ENCODE results near the gene HAGHL.

HAGHL gene

DNA sequence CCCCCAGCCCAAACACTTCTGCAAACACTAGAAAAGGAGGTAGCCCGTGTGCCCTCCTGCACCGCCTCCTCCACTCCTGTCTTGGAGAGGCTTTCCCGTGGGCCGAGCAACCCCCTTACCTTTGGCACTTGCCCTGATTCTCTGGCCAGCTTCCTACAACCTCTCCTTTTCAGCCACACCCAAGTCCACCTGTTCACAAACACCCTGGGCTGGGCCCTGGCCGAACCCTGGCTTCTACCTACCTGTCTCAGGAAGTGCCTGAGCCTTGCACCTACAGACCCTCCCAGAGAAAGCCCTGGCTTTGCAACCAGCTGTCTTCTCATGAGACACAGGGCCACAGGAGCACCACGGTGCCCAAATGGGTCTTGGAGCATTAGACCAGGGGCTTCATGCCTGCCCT lies 8.0 kb upstream of the HAGHL start:
- Histone ChIP-seq H3K9me3 (ENCODE audit: insufficient read depth, low read depth, low read length) (no peaks in the 10 kb centered on the region), H3K27ac (ENCODE audit: low read depth, low read length) (no peak overlapping the region), H3K9ac (ENCODE audit: low read depth, low read length) (no peak overlapping the region), H3K4me1 (ENCODE audit: insufficient read depth, low read length) (peaks cover 18% of the 10 kb centered on the region; the same call in 1 of the 2 replicates), H3K4me3 (ENCODE audit: low read length) (no peak overlapping the region), H3K36me3 (ENCODE audit: insufficient read depth, low read length) (peaks cover 5% of the 10 kb centered on the region; the same call in 1 of the 2 replicates), H3K27me3 (ENCODE audit: insufficient read depth, low read length) (peaks cover 31% of the 10 kb centered on the region)
- 92% methylated on average over 6 of the region's 6 CpGs for WGBS

- peak overlapping the region; percentile 94; the same call in 1 of the 2 replicates for H3K9ac ChIP-seq (ENCODE audit: low read depth, low read length)
- peaks cover 18% of the 10 kb centered on the region; the same call in 1 of the 2 replicates for H3K4me1 ChIP-seq (ENCODE audit: insufficient read depth, low read length)
- H3K36me3 ChIP-seq (ENCODE audit: insufficient read depth, low read length) = peaks cover 5% of the 10 kb centered on the region; the same call in 1 of the 2 replicates
- peak overlapping the region; percentile 93 for H3K4me3 ChIP-seq (ENCODE audit: low read length)
- H3K27ac ChIP-seq (ENCODE audit: low read depth, low read length) = no peak overlapping the region
- no peaks in the 10 kb centered on the region for H3K9me3 ChIP-seq (ENCODE audit: insufficient read depth, low read depth, low read length)
- 25% methylated on average over 16 of the region's 16 CpGs for WGBS
- peaks cover 23% of the 10 kb centered on the region for H3K27me3 ChIP-seq (ENCODE audit: insufficient read depth, low read length)
These were observed 7.0 kb upstream of the HAGHL start for GRCh38 chr16:719815-720446.

DNA sequence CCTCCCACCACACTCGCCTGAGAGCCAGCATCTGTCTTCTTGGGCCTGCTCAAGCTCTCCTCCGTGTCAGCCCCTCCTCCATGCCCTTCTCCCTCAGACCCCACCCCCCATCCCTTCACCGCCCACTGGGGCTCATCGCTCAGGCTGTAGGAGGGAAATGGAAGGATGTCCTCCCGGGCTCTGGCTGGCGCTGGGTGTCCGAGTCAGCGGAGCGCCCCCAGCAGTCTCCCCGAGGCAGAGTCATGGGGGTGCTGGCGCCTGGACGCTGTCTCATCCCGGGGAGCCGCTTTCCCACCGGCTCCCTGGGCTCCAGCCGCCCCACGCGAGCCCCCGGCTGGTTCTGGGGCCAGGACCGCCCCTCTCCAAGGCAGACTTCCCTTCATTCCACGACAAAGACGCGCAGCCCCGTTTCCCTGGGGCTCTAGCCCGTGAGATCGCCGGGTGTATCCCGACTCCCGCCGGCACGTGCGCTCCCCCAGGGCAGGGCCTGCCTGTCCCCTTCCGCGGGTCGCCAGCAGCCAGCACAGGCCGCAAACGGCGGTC lies 6.4 kb upstream of the HAGHL start:
- H3K4me3 ChIP-seq (ENCODE audit: low read length) = peak overlapping the region; percentile 93
- peak overlapping the region; percentile 94 for H3K9ac ChIP-seq (ENCODE audit: low read depth, low read length)
- peak overlapping the region; percentile 94 for H3K27ac ChIP-seq (ENCODE audit: low read depth, low read length)
- H3K4me1 ChIP-seq (ENCODE audit: insufficient read depth, low read length) = peaks cover 18% of the 10 kb centered on the region; the same call in 1 of the 2 replicates
- H3K27me3 ChIP-seq (ENCODE audit: insufficient read depth, low read length) = peaks cover 23% of the 10 kb centered on the region
- H3K36me3 ChIP-seq (ENCODE audit: insufficient read depth, low read length) = peaks cover 5% of the 10 kb centered on the region; the same call in 1 of the 2 replicates
- WGBS = under 1% methylated on average over 36 of the region's 38 CpGs
- H3K9me3 ChIP-seq (ENCODE audit: insufficient read depth, low read depth, low read length) = no peaks in the 10 kb centered on the region

- Histone ChIP-seq H3K4me3 (ENCODE audit: low read length) (peak within 1 kb of the TSS; percentile 93), H3K9ac (ENCODE audit: low read depth, low read length) (peak within 1 kb of the TSS; percentile 94), H3K27me3 (ENCODE audit: insufficient read depth, low read length) (peaks cover 23% of the 10 kb centered on the region), H3K4me1 (ENCODE audit: insufficient read depth, low read length) (peaks cover 14% of the 10 kb centered on the region; the same call in 1 of the 2 replicates), H3K27ac (ENCODE audit: low read depth, low read length) (peak within 1 kb of the TSS; percentile 94), H3K9me3 (ENCODE audit: insufficient read depth, low read depth, low read length) (no peaks in the 10 kb centered on the region), H3K36me3 (ENCODE audit: insufficient read depth, low read length) (peaks cover 5% of the 10 kb centered on the region; the same call in 1 of the 2 replicates)
- 9% methylated on average over 106 of the region's 106 CpGs for WGBS
These were observed 5.7 kb upstream of the HAGHL start, which contains the start of gene ANTKMT for GRCh38 chr16:720990-721764. Gene ANTKMT (plus strand): TSS chr16:721146. CDS start chr16:721275, 129 bp downstream.

GRCh38 chr16:721765-722540 lies 5.0 kb upstream of the HAGHL start:
- H3K36me3 ChIP-seq (ENCODE audit: insufficient read depth, low read length) = peaks cover 5% of the 10 kb centered on the region; the same call in 1 of the 2 replicates
- peaks cover 6% of the 10 kb centered on the region; the same call in 1 of the 2 replicates for H3K4me1 ChIP-seq (ENCODE audit: insufficient read depth, low read length)
- WGBS = 91% methylated on average over 51 of the region's 51 CpGs

DNA sequence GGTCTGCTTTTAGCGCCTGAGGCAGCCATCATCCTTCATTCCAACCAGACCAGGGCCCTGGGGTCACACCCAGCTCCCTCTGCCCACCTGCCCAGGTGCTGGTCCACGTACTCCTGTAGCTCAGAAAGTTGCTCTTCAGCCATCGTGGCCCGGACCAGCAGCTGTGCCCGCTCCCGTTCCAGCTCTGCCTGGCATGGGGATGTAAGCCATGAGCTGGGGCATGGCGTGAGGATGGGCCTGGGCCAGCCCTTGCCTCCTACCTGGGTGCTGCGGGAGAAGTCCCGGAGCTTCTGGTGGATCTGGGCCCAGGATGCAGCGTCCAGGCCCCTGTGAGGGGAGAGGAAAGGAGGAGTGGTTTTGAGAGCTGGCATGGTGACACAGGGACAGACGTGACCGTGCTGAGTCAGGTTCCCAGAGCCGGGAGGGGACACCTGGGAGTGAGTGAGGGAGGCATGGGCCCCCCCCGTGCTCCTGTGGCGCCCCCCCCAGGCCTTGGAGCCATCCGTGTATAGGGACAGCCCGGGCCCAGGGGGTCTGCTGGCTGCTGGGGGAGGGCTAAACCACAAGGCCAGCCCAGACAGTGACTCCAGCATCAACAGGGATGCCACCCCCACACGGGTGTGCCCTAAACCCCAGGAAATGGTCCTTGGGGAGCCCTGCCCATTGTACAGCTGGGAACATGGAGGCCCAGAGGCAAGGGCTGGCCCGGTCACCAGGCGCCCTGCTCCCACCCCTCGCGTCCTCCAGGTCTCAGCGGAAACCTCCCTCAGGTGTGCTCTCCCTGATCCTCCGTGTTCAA lies 3.9 kb upstream of the HAGHL start:
- 93% methylated on average over 24 of the region's 24 CpGs for WGBS
- no peak overlapping the region for H3K4me3 ChIP-seq (ENCODE audit: low read length)

More at GRCh38 chr16:721765-722540, 5.0 kb upstream of the HAGHL start:
- H3K4me3 ChIP-seq (ENCODE audit: low read length) = peak overlapping the region; percentile 93
- H3K27ac ChIP-seq (ENCODE audit: low read depth, low read length) = no peak overlapping the region
- no peak overlapping the region; the same call in 1 of the 2 replicates for H3K9ac ChIP-seq (ENCODE audit: low read depth, low read length)
- H3K27me3 ChIP-seq (ENCODE audit: insufficient read depth, low read length) = peaks cover 20% of the 10 kb centered on the region
- no peaks in the 10 kb centered on the region for H3K9me3 ChIP-seq (ENCODE audit: insufficient read depth, low read depth, low read length)

DNA sequence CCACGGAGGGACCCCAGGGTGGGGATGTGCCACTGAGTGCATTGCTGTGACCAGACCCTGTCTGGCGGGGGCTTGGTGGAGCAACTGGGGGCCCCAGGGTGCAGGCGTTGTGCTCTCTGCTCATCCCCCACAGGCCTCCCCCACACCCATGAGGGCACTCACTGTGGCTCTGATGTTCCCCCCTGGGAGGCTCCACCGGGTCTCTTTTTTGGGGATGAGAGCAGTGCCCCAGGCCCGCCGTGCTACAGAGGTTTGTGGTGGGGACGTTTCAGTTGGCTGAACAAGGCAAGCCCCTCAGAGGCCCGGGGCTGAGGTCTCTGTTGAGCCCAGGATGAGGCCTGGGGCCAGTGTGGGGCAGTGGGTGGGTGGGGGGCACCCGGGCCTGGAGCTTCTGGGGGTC lies 3.2 kb upstream of the HAGHL start:
- Histone ChIP-seq H3K27ac (ENCODE audit: low read depth, low read length) (no peak overlapping the region), H3K4me1 (ENCODE audit: insufficient read depth, low read length) (peaks cover 6% of the 10 kb centered on the region; the same call in 1 of the 2 replicates), H3K36me3 (ENCODE audit: insufficient read depth, low read length) (peaks cover 5% of the 10 kb centered on the region; the same call in 1 of the 2 replicates), H3K27me3 (ENCODE audit: insufficient read depth, low read length) (peaks cover 24% of the 10 kb centered on the region), H3K4me3 (ENCODE audit: low read length) (no peak overlapping the region), H3K9me3 (ENCODE audit: insufficient read depth, low read depth, low read length) (no peaks in the 10 kb centered on the region), H3K9ac (ENCODE audit: low read depth, low read length) (no peak overlapping the region)
- 93% methylated on average over 9 of the region's 9 CpGs for WGBS

More for the DNA sequence above, 3.9 kb upstream of the HAGHL start:
- H3K36me3 ChIP-seq (ENCODE audit: insufficient read depth, low read length) = peaks cover 5% of the 10 kb centered on the region; the same call in 1 of the 2 replicates
- peaks cover 6% of the 10 kb centered on the region; the same call in 1 of the 2 replicates for H3K4me1 ChIP-seq (ENCODE audit: insufficient read depth, low read length)
- H3K9ac ChIP-seq (ENCODE audit: low read depth, low read length) = no peak overlapping the region
- peaks cover 26% of the 10 kb centered on the region for H3K27me3 ChIP-seq (ENCODE audit: insufficient read depth, low read length)
- H3K27ac ChIP-seq (ENCODE audit: low read depth, low read length) = no peak overlapping the region
- no peaks in the 10 kb centered on the region for H3K9me3 ChIP-seq (ENCODE audit: insufficient read depth, low read depth, low read length)

- H3K4me3 ChIP-seq (ENCODE audit: low read length) = no peak overlapping the region
- peaks cover 5% of the 10 kb centered on the region; the same call in 1 of the 2 replicates for H3K36me3 ChIP-seq (ENCODE audit: insufficient read depth, low read length)
- no peak overlapping the region for H3K27ac ChIP-seq (ENCODE audit: low read depth, low read length)
- WGBS = 87% methylated on average over 29 of the region's 29 CpGs
- no peak overlapping the region for H3K9ac ChIP-seq (ENCODE audit: low read depth, low read length)
- H3K4me1 ChIP-seq (ENCODE audit: insufficient read depth, low read length) = peaks cover 6% of the 10 kb centered on the region; the same call in 1 of the 2 replicates
- H3K27me3 ChIP-seq (ENCODE audit: insufficient read depth, low read length) = peaks cover 24% of the 10 kb centered on the region
- no peaks in the 10 kb centered on the region for H3K9me3 ChIP-seq (ENCODE audit: insufficient read depth, low read depth, low read length)
These were observed 2.5 kb upstream of the HAGHL start for GRCh38 chr16:724188-725040.

DNA sequence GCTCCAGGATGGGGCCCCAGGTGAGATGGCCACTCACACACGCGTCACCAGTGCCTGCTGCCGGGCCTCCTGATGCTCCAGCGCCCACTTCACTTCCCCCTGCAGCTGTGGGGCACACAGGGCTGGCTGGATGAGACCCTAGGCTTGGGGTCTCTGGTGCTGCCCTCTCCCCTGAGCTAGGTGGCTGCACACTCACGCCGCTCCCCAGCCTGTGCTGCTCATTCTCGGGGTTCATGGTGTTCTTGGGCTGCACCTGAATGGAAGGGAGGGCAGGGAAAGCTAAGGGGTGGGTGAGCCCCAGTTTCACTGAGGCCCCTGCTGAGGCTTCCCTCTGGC lies 1.9 kb upstream of the HAGHL start:
- no peak overlapping the region for H3K9ac ChIP-seq (ENCODE audit: low read depth, low read length)
- H3K4me1 ChIP-seq (ENCODE audit: insufficient read depth, low read length) = peaks cover 3% of the 10 kb centered on the region; the same call in 1 of the 2 replicates
- WGBS = 88% methylated on average over 7 of the region's 7 CpGs
- no peak overlapping the region for H3K4me3 ChIP-seq (ENCODE audit: low read length)
- no peak overlapping the region for H3K27ac ChIP-seq (ENCODE audit: low read depth, low read length)
- no peaks in the 10 kb centered on the region for H3K9me3 ChIP-seq (ENCODE audit: insufficient read depth, low read depth, low read length)
- peaks cover 24% of the 10 kb centered on the region for H3K27me3 ChIP-seq (ENCODE audit: insufficient read depth, low read length)
- H3K36me3 ChIP-seq (ENCODE audit: insufficient read depth, low read length) = peaks cover 5% of the 10 kb centered on the region; the same call in 1 of the 2 replicates
